T-helper 1 cell treated with Interleukin-12 subunit alpha and Interleukin-12 subunit beta and Interleukin-4 antibody, amounts not matched to agents 30 ng/mL and 1 ng/mL, for 36 hours (primary cell): Measurements from ENCODE around the gene NTSR1. TPM values are rescaled to one million over a fixed set of nuclear protein-coding genes. Genes with fewer than 3 reads are reported as not detected.

Source experiments
- intact Hi-C: fragments of 100-400 bp; cut with micrococcal nuclease; formaldehyde crosslinking; loops from one replicate; pipeline ENCODE4 v1.15.1; 2024
- total RNA-seq: library from RNA; stranded (reverse); gene quantifications from 2 replicates; pipeline ENCODE4 v1.2.3, GENCODE V29; 2022

The NTSR1 gene
- total RNA-seq, 1 donor from 2014 or later = not detected

- intact Hi-C loops = no loop called here
Measured at GRCh38 chr20:62723768-62724450, 15.3 kb downstream of the NTSR1 start.

DNA sequence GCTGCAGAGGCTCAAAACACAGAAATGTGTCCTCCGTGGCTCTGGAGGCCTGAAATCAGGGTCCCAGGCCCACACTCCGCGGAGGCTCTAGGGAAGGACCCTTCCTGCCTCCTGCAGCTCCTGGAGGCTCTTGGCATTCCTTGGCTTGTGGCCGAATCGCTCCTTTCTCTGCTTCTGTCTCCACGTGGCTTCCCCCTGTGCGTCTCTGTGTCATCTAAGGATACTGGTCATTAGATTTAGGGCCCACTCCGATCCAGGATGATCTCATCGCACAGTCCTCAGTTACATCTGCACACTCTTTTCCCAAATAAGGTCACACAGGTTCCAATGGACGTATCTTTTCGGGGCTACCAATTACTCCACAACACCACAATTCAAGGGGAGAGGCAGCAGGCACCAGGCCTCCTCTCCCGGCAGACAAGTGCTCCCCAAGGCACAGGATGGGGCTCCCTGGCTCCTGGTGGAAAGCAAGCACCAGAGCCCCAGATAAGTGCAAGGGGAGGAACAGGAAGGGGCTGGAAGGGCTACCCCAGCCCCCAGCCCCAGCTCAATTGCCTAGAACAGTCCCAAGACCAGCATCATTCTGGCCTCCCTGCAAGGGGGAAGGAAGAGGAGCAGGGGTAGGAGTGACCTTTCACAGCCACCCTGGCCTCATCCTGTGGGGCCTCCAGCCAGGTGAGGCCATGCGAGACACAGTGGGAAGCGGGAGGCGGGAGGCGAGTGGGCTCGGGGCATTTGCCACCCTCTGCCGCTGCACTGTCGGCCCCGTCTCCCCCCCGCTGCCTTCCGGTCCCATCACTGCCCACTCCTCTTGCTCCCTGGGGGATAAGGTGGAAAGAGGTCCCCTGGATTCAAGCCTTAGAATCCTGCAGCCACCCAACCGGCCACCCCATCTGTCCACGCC is 16.3 kb downstream of the NTSR1 start:
- intact Hi-C loops = no loop called here

DNA sequence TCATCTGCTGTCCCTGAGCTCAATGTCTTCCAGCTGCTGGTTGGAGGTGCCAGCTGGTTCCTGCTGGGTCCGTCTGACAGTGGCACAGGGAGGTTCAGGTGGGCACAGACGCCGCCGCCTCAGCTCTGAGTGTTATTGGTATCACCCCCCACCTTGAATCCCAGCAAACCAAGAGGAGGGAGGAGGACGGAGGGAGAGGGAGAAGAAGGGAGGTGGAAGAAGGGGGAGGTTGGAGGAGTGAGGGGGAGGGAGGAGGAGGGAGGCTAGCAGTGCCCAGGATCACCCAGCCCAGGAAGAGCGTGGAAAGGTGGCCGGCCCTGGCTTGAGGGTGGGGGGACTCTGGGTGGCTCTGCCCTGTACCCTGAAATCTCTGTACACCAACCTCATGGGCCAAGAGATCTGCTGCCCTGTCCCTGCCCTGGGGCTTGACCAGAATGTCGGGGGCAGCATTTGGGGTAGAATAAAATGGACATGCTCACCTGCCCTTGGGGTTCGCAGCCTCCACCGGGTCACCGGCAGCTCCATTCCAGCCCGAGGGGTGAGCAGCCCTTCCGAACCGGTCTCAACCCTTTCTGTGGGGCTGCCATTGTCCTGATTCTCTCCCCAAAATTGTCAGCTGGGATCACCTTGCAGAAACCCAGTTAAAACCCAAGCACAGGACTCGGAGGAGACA is 17.1 kb downstream of the NTSR1 start:
- intact Hi-C loops = no loop called here

- intact Hi-C loops = no loop called here
Measured at GRCh38 chr20:62726276-62726675, 17.6 kb downstream of the NTSR1 start.

DNA sequence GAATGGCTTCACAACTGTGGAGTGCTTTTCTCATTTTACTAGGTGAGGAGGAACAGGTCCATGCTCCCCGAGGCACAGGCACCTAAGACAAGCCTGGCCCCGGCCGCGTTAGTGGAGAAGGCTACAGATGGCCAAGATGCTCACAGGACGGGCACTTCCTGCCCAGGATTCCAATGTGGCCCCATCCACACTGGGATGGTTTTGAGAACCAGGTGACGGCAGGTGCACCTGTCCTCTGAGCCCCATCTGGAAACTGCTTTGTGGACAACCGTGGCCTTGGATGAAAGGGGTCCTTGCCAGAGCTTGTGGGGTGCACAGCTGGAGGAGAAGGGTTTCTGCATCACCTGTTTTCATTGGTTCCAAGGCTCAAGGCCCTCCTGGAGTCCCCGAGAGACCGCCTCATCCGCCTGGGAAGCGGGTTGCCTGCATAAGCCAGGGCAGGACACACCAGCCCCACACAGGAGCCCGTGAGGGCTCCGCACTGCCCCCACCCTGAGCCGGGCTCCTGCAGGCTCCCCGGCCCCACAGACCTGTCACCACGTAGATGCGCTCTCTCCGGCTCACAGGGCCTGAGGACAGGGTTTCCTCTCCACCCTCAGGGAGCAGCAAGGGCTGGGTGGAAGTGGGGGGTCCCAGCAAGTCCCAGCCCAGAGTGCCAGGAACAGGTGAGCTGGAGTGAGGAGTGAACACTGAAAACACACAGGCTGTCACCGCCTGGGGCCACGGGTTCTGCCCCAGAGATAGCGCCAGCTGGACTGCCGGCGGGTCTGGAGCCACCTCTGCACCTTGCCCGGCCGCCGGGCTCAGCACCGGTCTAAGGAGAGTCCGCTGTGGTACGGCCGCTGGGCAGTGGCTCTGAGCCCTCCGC is 18.3 kb downstream of the NTSR1 start:
- intact Hi-C loops = no loop called here

- intact Hi-C loops = no loop called here
Measured at GRCh38 chr20:62727584-62728027, 19.0 kb downstream of the NTSR1 start.

DNA sequence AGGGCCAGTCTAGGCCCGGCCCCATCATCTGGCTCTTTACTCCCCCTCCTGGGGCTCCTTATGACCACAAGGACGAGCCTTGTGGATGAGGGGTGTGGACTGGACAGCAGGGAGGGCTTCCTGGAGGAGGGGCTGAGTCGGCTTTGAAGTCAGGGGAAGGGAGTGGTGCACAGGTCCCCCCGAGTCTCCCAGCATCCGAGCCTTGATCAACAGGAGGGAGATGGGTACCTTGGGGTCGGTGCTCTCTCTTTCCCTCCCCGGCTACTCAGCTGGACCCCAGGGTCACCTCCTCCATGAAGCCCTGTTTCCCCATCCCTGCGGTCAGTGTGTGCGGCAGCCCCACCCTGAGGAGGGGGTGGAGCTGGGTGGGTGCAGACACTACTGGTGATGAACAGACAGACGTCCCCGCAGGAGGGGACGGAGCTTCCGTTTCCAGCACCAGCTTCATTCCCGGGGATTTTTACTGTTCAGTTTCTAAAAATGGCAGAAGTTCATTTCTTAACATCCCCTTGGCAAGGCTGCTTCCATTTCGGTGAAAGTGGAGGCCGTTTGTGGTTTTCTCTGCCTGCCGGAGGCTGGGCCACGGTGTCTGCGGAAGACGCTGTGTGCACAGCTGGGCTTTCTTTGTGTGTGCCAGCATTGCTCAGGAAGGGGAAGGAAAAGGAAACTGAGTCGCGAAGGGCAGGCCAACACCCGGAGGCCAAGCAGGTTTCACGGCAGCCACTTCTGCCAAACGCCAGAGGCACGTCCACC is 19.6 kb downstream of the NTSR1 start:
- intact Hi-C loops = no loop called here

DNA sequence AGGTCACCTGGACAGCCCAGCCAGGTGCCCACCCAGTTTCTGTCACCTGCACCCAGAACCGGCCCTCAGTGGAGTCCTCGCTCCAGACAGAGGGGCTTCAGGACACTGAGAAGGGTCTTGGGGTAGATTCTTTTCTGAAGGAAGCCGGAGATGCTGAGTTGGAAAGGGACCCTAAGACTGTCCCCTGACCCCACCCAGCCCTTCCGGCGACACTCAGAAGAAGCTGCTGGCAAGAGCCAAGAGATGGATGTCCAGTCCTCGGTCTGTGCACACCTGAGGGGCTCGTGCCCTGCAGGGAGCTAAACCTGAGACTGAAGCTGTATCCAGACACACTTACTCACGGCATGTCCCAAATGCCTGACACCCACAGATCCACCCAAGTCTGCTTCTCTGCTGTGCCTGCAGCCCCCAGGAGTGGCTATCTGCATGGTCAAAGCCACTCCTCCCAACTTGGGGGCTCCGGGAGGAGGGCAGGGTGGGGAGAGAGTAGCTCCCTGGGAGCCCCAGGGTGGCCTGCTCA is 20.2 kb downstream of the NTSR1 start:
- intact Hi-C loops = no loop called here

GRCh38 chr20:62730481-62730880 is 21.8 kb downstream of the NTSR1 start:
- intact Hi-C loops = no loop called here

DNA sequence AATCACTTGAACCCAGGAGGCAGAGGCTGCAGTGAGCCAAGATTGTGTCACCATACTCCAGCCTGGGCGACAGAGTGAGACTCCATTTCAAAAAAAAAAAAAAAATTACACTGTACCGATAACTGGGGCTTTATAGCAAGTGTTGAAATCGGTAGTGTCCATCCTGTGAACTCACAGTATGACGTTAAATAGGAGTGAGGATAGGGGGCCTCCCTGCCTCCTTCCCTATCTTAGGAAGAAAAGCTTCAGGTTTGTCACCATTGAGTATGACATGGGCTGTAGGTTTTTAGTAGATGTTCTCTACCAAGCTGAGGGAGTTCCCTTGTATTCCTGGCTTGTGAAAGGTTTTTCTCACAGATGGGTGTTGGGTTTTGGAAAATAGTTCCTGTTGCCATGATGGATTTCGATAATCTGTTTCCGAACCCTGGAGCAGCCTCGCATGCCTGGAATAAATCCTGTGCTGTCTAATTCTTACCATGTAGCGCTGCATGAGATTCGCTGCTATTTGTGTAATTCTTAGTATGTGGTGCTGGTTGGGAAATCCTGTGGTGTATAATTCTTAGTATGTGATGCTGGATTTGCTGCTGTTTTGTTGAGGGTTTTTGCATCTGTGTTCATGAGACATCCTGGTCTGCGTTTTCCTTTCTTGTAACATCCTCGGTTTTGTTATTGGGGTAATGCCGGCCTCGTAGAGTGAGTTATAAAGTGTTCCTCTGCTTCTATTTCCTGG is 23.6 kb downstream of the NTSR1 start:
- intact Hi-C loops = no loop called here

GRCh38 chr20:62732842-62733525 is 24.3 kb downstream of the NTSR1 start:
- intact Hi-C loops = no loop called here

DNA sequence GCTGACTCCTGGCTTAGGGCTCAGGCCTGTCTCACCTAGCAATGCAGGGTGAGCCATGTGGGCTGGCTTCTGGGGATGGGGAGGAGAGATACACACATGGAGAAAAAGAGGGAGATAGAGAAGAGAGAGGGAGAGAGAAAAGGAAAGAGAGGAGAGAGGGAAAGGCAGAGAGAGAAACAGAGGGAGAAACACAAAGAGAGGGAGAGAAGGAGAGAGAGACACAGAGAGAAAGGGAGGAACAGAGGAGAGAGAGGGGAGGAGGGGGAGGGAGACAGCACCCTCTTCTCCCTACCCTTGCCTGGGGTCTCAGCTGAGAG is 24.8 kb downstream of the NTSR1 start:
- intact Hi-C loops = no loop called here

DNA sequence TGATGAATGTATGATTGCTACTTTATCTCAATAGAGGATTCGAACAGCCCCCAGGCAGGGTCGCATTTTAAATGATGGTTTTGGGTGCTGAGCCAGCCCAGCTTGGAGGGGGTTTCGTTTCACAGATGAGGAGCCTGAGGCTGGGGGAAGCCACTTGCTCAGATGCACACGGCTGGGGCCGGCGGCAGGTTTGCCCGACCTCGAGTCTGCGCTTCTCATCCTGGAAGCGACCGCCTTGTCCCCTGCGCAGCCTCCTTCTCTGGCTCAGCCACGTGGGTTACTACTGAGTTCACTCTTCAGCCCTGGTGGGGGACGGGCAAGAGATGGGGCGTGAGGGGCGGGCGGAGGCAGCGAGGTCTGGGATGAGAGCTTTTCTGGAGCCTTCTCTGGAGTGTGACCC is 25.3 kb downstream of the NTSR1 start:
- intact Hi-C loops = no loop called here

DNA sequence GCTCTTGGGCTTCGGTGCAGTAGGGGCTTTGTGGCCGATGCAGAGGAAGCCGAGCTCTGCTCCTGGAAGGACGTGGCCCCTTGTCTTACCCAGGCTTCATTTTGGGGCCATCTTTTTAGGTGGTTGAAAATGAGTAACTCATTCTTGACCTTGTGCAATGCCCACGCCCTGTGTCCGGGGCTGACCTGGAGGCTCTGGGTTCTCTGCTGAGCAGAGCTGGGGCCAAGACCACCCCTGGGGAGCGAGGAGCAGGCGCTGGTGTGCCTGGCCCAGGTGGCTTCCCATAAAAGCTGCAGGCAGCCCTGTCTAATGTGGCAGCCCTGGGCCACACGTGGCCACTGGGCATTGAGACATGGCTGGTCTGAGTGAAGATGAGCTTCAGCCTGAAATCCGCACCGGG is 25.7 kb downstream of the NTSR1 start:
- intact Hi-C loops = no loop called here

DNA sequence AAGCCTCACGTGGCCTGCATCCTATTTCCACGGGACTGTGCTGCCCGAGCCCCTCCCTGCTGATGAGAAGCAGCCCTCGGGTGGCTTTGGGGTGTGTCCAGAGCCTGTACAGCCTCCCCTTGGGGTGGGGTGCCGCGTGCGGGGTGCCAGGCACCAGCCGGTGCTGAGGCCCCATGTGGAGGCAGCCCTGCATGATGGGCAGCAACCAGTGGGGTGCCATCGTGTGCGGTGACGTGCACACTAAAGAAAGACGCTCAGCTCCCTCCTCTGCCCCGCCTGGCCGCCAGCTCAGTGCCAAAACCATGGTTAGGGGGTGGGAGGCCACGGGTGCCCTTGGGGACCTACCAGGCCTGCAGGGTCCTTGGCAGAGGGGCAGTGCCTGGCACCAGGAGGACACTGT is 26.2 kb downstream of the NTSR1 start:
- intact Hi-C loops = no loop called here

DNA sequence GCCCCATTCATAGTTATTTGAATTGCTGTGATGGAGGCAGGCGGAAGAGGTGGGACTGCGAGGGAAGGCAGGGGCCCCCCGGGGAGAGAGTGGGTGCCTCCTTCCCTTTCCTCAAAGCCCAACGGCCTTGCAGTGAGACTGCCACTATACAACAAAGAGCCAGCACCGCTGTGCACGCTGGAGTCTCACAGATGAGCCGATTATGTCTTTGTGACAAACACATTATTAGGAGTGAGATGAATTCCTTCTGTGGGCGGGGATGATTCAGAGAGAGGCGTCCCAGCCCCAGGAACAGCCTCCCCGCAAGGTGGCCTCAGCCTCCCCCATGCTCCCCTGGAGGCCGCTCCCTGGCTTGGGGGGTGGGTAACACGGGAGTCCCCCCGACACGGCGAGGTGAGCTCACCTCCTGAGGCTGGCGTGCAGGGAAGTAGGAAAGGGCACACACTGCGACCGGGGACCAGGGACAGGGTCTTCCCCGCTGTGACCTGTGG is 26.7 kb downstream of the NTSR1 start:
- intact Hi-C loops = no loop called here

DNA sequence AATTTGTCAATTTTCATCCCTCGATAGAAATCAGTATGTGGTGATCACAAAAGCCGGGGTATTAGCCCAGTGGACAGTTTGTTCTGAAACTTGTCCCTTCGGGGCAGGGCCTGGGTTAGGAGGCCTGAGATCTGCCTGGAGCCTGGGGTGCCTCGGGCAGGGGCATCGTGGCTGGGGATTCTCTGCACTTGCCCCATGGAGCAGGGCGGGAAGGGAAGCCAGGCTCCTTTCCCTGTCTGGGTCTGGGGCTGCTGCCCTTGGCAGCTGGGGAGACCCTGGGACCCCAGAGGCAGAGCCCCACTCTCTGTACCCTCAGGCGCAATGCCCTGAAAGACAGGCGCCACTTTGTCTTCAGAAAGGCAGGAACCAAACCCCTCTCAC is 27.4 kb downstream of the NTSR1 start:
- intact Hi-C loops = no loop called here

DNA sequence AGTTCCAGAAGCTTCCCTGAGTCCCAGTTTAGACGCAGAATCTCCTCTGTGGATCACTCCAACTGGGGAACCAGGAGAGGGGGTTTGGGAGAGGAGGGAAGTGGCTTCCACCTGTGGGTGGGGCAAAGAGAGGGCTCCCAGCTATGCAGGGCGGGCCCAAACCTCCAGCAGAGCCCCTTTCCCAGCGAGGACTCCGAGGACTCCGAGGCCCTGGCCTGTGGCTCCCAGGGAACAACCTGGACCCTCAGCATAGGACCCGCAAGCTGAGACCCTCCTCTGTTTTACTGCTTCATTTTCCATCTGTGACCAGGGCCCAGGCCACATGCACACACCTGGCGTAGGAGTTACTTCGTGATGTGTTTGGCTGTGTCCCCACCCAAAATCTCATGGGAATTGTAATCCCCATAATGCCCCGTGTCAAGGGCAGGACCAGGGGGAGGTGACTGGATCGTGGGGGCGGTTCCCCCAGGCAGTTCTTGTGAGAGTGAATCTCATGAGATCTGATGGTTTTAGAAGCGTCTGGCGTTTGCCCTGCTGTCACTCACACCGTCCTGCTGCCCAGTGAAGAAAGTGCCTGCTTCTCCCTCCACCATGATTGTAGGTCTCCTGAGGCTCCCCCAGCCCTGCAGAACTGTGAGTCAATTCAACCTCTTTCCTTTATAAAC is 27.9 kb downstream of the NTSR1 start:
- intact Hi-C loops = no loop called here
